ENCODE results near the gene SF3B3. TPM values are rescaled to one million over a fixed set of nuclear protein-coding genes. Genes with fewer than 3 reads are reported as not detected.
A peak's percentile ranks its signal among the peaks of the same experiment; 100 is the strongest.

Gene SF3B3
- total and polyA plus RNA-seq, 10 of the 15 experiments (the other 5 are each of a cell fraction or from before 2014, with no cell fraction given), result 134 to 453 (median 215) TPM

- TF ChIP-seq RELB (IDR thresholded peaks at IDR 0.05; ENCODE audit: low read depth) (no peak), RFX5 (IDR thresholded peaks at IDR 0.05; ENCODE audit: low read depth, low read length) (no peak), EZH2 (IDR thresholded peaks at IDR 0.05; ENCODE audit: borderline replicate concordance, control insufficient read depth, low read depth, low read length) (no peak), EGR1 (IDR thresholded peaks at IDR 0.05; ENCODE audit: borderline replicate concordance in 1 of 2, low read depth in 2 of 2, low read length in 2 of 2) (no peak), CBFB (IDR thresholded peaks at IDR 0.05; ENCODE audit: low read depth) (peak; percentile 87), ZNF274 (IDR thresholded peaks at IDR 0.05; ENCODE audit: insufficient read depth, insufficient read length) (no peak), USF1 (IDR thresholded peaks at IDR 0.05; ENCODE audit: borderline replicate concordance, extremely low read length, insufficient read depth, low read depth, low read length) (no peak), TCF12 (IDR thresholded peaks at IDR 0.05; ENCODE audit: low read depth, low read length) (0 out of 2 replicates have a peak, but pooled peaks have one; percentile 60), HDAC2 (IDR thresholded peaks at IDR 0.05) (peak; percentile 51; the same call in 1 of the 2 replicates), IRF5 (IDR thresholded peaks at IDR 0.05; ENCODE audit: borderline replicate concordance) (no peak), ZSCAN29 (IDR thresholded peaks at IDR 0.05) (peak; percentile 62; the same call in 1 of the 2 replicates), ATF7 (IDR thresholded peaks at IDR 0.05; ENCODE audit: low read depth) (peak; percentile 7; the same call in 1 of the 2 replicates), YY1 (IDR thresholded peaks at IDR 0.05; ENCODE audit: low read depth, low read length) (peak; percentile 93), CEBPB (IDR thresholded peaks at IDR 0.05; ENCODE audit: borderline replicate concordance in 1 of 2, low read depth in 2 of 2, low read length in 2 of 2) (no peak), KAT2A (conservative IDR thresholded peaks at IDR 0.05; ENCODE audit: control insufficient read depth, low read depth, low read length) (no peak; the same call in 1 of the 2 replicates), NFYA (IDR thresholded peaks at IDR 0.05; ENCODE audit: borderline replicate concordance, low read depth, low read length) (no peak), GABPA (IDR thresholded peaks at IDR 0.05; ENCODE audit: low read depth) (peak; percentile 75; the same call in 1 of the 2 replicates), SREBF2 (IDR thresholded peaks at IDR 0.05; ENCODE audit: low read length) (no peak)
- TF ChIP-seq, protein P1, sequence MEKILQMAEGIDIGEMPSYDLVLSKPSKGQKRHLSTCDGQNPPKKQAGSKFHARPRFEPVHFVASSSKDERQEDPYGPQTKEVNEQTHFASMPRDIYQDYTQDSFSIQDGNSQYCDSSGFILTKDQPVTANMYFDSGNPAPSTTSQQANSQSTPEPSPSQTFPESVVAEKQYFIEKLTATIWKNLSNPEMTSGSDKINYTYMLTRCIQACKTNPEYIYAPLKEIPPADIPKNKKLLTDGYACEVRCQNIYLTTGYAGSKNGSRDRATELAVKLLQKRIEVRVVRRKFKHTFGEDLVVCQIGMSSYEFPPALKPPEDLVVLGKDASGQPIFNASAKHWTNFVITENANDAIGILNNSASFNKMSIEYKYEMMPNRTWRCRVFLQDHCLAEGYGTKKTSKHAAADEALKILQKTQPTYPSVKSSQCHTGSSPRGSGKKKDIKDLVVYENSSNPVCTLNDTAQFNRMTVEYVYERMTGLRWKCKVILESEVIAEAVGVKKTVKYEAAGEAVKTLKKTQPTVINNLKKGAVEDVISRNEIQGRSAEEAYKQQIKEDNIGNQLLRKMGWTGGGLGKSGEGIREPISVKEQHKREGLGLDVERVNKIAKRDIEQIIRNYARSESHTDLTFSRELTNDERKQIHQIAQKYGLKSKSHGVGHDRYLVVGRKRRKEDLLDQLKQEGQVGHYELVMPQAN (conservative IDR thresholded peaks at IDR 0.05), result peak; percentile 87
- TF ChIP-seq, protein P2, sequence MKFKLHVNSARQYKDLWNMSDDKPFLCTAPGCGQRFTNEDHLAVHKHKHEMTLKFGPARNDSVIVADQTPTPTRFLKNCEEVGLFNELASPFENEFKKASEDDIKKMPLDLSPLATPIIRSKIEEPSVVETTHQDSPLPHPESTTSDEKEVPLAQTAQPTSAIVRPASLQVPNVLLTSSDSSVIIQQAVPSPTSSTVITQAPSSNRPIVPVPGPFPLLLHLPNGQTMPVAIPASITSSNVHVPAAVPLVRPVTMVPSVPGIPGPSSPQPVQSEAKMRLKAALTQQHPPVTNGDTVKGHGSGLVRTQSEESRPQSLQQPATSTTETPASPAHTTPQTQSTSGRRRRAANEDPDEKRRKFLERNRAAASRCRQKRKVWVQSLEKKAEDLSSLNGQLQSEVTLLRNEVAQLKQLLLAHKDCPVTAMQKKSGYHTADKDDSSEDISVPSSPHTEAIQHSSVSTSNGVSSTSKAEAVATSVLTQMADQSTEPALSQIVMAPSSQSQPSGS (IDR thresholded peaks at IDR 0.05; ENCODE audit: low read length), result peak; percentile 47; the same call in 1 of the 2 replicates
Measured at GRCh38 chr16:70523743-70524398, at the start of gene SF3B3 (continued).

Measured in GM12878 (cell line).